HEK293T (cell line): ENCODE results near the gene COLEC12.

Experiments
- FOXA1 ChIP-seq: fragments of 450-650 bp; IDR thresholded peaks from 2 replicates; pipeline ENCODE4 v1.6.1; 2016; ENCODE audit warnings: mild to moderate bottlenecking
- FOXM1 ChIP-seq: fragments of 450-650 bp; IDR thresholded peaks from 2 replicates; pipeline ENCODE4 v1.6.1; 2017; ENCODE audit warnings: mild to moderate bottlenecking, borderline replicate concordance
- SP1 ChIP-seq: fragments of 450-650 bp; IDR thresholded peaks from 2 replicates; pipeline ENCODE4 v1.6.1; 2017
- TARDBP ChIP-seq: fragments of 450-650 bp; IDR thresholded peaks from 2 replicates; pipeline ENCODE4 v1.6.1; 2016
- ZNF384 ChIP-seq: fragments of 450-650 bp; IDR thresholded peaks from 2 replicates; pipeline ENCODE4 v1.6.1; 2016

GRCh38 chr18:475202-476031 lies 25.1 kb downstream of the COLEC12 start:
- TF ChIP-seq SP1 = no peak
- TF ChIP-seq FOXM1 = no peak
- no peak for TF ChIP-seq ZNF384
- no peak for TF ChIP-seq FOXA1
- TF ChIP-seq TARDBP = no peak
